AG09309 (cell line): ENCODE measurements around the gene AGMAT.

Experiments
- DNase-seq: peaks from one replicate; pipeline ENCODE4 v3.0.0-alpha.2; 2010; ENCODE audit warnings: low read depth
- H3K4me3 ChIP-seq: 2 replicates; pipeline ENCODE4 v1.5.1; 2011; ENCODE audit warnings: mild to moderate bottlenecking, low read depth, low read length, moderate library complexity; ENCODE audit not compliant: control insufficient read depth
- TF ChIP-seq, protein P1 (sequence below): IDR thresholded peaks from 2 replicates; pipeline ENCODE4 v1.5.1; 2011; ENCODE audit warnings: mild to moderate bottlenecking, low read depth, low read length, inconsistent platforms; ENCODE audit not compliant: insufficient read depth, control insufficient read depth; ENCODE audit errors: missing control alignments

The AGMAT gene

DNA sequence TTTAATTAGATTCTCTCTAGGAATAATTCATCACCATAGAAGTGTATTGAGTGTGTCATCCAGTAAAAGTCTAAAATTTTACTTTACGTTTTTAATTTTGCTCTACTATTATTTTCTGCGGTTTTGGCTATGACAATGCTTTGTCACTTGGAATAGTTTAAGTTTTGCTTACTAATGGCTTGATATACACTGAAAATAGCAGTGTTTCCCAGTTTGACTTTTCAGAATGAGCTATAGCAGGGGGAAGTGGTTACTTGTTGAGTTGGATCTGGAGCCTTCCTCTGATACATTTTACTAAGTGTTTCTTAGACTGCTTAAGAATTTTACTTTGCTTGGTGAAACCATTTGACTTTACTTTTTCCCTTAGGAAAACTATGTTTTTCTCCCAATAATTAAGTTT, 53.2 kb downstream of the AGMAT start:
- no peak for DNase-seq
- no peak overlapping the region for H3K4me3 ChIP-seq
- TF ChIP-seq, protein P1, sequence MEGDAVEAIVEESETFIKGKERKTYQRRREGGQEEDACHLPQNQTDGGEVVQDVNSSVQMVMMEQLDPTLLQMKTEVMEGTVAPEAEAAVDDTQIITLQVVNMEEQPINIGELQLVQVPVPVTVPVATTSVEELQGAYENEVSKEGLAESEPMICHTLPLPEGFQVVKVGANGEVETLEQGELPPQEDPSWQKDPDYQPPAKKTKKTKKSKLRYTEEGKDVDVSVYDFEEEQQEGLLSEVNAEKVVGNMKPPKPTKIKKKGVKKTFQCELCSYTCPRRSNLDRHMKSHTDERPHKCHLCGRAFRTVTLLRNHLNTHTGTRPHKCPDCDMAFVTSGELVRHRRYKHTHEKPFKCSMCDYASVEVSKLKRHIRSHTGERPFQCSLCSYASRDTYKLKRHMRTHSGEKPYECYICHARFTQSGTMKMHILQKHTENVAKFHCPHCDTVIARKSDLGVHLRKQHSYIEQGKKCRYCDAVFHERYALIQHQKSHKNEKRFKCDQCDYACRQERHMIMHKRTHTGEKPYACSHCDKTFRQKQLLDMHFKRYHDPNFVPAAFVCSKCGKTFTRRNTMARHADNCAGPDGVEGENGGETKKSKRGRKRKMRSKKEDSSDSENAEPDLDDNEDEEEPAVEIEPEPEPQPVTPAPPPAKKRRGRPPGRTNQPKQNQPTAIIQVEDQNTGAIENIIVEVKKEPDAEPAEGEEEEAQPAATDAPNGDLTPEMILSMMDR = no peak

DNA sequence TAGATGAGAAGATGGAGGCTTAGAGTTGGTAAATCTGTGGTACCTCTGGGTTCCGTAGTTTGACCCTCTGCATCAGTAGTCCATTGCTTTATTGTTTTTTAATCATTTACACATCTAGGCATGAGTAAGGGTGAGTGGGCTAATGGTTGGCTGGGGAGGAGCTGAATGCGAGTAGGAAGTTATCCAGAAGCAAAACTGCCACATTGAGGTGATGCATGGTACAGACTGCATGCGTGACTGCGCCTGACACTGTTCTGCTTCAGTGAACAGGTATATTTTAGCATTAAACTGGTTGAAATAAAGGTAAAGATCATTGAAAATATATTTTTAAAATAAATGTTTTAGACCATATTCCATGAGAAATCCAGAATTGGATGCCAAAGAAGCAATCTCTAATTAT, 53.8 kb downstream of the AGMAT start:
- H3K4me3 ChIP-seq = no peak overlapping the region
- DNase-seq = no peak
- TF ChIP-seq, protein P1 = no peak

GRCh38 chr1:15526490-15527339, 58.1 kb downstream of the AGMAT start, which contains the start of gene DNAJC16:
DNAJC16 (plus strand) TSS chr1:15526848; CDS start chr1:15529106, 2,258 bp downstream.
- H3K4me3 ChIP-seq = peak within 1 kb of the TSS; percentile 88
- TF ChIP-seq, protein P1 = no peak
- peak; percentile 100 for DNase-seq

GRCh38 chr1:15526021-15526489, 58.8 kb downstream of the AGMAT start:
- TF ChIP-seq, protein P1 = peak; percentile 11
- DNase-seq = no peak
- H3K4me3 ChIP-seq = peak overlapping the region; percentile 27

- peak; percentile 94 for DNase-seq
- H3K4me3 ChIP-seq = peak overlapping the region; percentile 57
- TF ChIP-seq, protein P1 = no peak
These were observed 59.5 kb downstream of the AGMAT start for GRCh38 chr1:15525050-15526020.

DNA sequence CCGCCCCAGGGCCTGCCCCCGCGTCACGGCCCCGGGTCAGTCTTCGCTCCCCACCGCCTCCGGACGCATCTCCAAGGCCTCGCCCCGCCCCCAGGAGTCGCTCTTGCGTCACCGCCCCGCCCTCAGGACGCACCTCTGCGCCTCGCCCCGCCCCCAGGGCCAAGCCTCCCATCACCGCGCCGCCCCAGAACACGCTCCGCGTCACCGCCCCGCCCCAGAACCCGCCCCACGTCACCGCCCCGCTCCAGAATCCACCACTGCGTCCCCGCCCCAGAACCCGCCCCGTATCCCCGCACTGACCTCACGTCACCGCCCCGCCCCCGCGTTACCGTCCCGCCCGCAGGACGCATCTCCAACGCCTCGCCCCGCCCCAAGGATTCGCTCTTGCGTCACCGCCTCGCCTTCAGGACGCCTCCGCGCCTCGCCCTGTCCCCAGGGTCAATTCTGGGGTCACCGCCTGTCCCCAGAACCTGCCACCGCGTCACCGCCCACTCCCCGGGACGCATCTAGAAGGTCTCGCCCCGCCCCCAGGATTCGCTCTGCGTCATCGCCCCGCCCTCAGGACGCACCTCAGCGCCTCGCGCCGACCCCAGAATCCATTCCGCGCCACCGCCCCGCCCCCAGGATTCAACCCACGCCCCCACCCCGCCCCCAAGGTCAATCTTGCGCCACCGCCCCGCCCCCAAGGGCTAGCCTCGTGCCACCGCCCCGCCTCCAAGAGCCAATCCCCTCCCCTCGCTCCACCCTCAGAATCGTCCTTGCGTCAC, 60.4 kb downstream of the AGMAT start:
- TF ChIP-seq, protein P1 = no peak
- DNase-seq = peak; percentile 75
- H3K4me3 ChIP-seq = peak overlapping the region; percentile 90
